ENCODE measurements around the gene PRKCE. TPM values are rescaled to one million over a fixed set of nuclear protein-coding genes. Genes with fewer than 3 reads are reported as not detected.

PRKCE gene
- total and polyA plus RNA-seq, 2 experiments from 2014 or later: 0.94 to 1.2 TPM

GRCh38 chr2:46134531-46135227 is 483.2 kb downstream of the PRKCE start (continued):
- TF ChIP-seq ZNF462 (CRISPR knock-in tag; IDR thresholded peaks at IDR 0.05): no peak
- no peak for TF ChIP-seq EZH2phosphoT487 (IDR thresholded peaks at IDR 0.05; ENCODE audit: unreplicated experiment)
- no peak for TF ChIP-seq ETS1 (IDR thresholded peaks at IDR 0.05)
- no peak for TF ChIP-seq CREB1 (CRISPR knock-in tag; IDR thresholded peaks at IDR 0.05; ENCODE audit: low read depth)
- no peak for TF ChIP-seq EZH2 (IDR thresholded peaks at IDR 0.05; ENCODE audit: low read depth, unreplicated experiment)
- no peak for TF ChIP-seq JUNB (IDR thresholded peaks at IDR 0.05; ENCODE audit: unreplicated experiment)

- Mint-ChIP-seq H3K36me3 (ENCODE audit: low read depth) (no peaks in the 10 kb centered on the region), H3K27ac (no peak overlapping the region), H3K4me3 (no peak overlapping the region), H3K27me3 (ENCODE audit: insufficient read depth, low read depth, poor library complexity) (peaks cover 1% of the 10 kb centered on the region), H3K9me3 (no peaks in the 10 kb centered on the region), H3K4me1 (peaks cover 14% of the 10 kb centered on the region; the same call in 2 of the 3 replicates)
- Histone ChIP-seq H3F3A (replicated peaks; ENCODE audit: low read depth) (no peaks in the 10 kb centered on the region), H3K9me2 (ENCODE audit: insufficient read depth) (0 out of 2 replicates have a peak, but pooled peaks cover 3% of the 10 kb centered on the region), H3K27me3 (ENCODE audit: insufficient read depth) (no peaks in the 10 kb centered on the region), H3K4me2 (no peak overlapping the region), H3K79me2 (replicated peaks; ENCODE audit: insufficient read depth) (no peaks in the 10 kb centered on the region), H3K4me1 (ENCODE audit: insufficient read depth) (no peaks in the 10 kb centered on the region), H3K36me3 (ENCODE audit: insufficient read depth) (no peaks in the 10 kb centered on the region), H3K27ac (ENCODE audit: low read depth) (no peak overlapping the region), H2AFZ (no peak overlapping the region), H3K4me3 (no peak overlapping the region), H4K20me1 (replicated peaks; ENCODE audit: insufficient read depth) (no peaks in the 10 kb centered on the region)
- ATAC-seq: no peak
- DNase-seq (ENCODE audit: low spot score): no peak
- TF ChIP-seq ETS1 (IDR thresholded peaks at IDR 0.05): no peak
Measured at GRCh38 chr2:46135228-46135855, 483.9 kb downstream of the PRKCE start.
